Aorta (tissue), 5 donors: ENCODE measurements around the gene CHP1. TPM values are rescaled to one million over a fixed set of nuclear protein-coding genes. Genes with fewer than 3 reads are reported as not detected.
"Not testable (repeated sequence)": the region's sequence is repeated elsewhere in the genome, so short reads cannot be mapped to it uniquely, and the experiment has no call there.

ENCODE experiments used
- ATAC-seq: fragments of 200-7000 bp; cut with Tn5 transposase; one replicate; pipeline ENCODE4 v1.9.1; 2022; ENCODE audit warnings: moderate library complexity; ENCODE audit not compliant: low FRiP score
- DNase-seq, 2 donors: peaks; one replicate each; pipeline ENCODE4 v3.0.0-alpha.2; 2020
- H3K27ac ChIP-seq, 2 donors: one replicate each; pipeline ENCODE4 v1.5.1; 2013; ENCODE audit warnings: low read length in 2 of 2, mild to moderate bottlenecking in 2 of 2, moderate library complexity in 2 of 2, control low read depth in 1 of 2, inconsistent platforms in 1 of 2, low read depth in 1 of 2
- H3K27me3 ChIP-seq, 2 donors: one replicate each; pipeline ENCODE4 v1.6.1; 2013; ENCODE audit warnings: control low read depth in 1 of 2, low read length in 1 of 2, mild to moderate bottlenecking in 1 of 2, moderate library complexity in 1 of 2; ENCODE audit not compliant: insufficient read depth in 2 of 2, control insufficient read depth in 1 of 2
- H3K36me3 ChIP-seq, 2 donors: one replicate each; pipeline ENCODE4 v1.6.1; 2013; ENCODE audit warnings: control low read depth in 1 of 2, low read length in 1 of 2, mild to moderate bottlenecking in 1 of 2; ENCODE audit not compliant: insufficient read depth in 2 of 2, control insufficient read depth in 1 of 2
- H3K4me1 ChIP-seq, 2 donors: one replicate each; pipeline ENCODE4 v1.6.1; 2013; ENCODE audit warnings: low read length in 2 of 2, control low read depth in 1 of 2, mild to moderate bottlenecking in 1 of 2, moderate library complexity in 1 of 2; ENCODE audit not compliant: insufficient read depth in 2 of 2, control insufficient read depth in 1 of 2
- H3K4me3 ChIP-seq, 2 donors: one replicate each; pipeline ENCODE4 v1.5.1; 2013; ENCODE audit warnings: low read length in 2 of 2, control low read depth in 1 of 2, mild to moderate bottlenecking in 1 of 2
- H3K9me3 ChIP-seq: one replicate; pipeline ENCODE4 v1.6.1; 2013; ENCODE audit warnings: mild to moderate bottlenecking, low read length; ENCODE audit not compliant: control insufficient read depth
- WGBS, 2 donors: extraction: QIAGEN DNeasy Blood & Tissue Kit; methylation state at CpG; one replicate each; pipeline ENCODE4 v1.1.7; 2013; 5-methylcytosine and 5-hydroxymethylcytosine counted together
- intact Hi-C, 2 donors: fragments of 100-400 bp; cut with DNase I; formaldehyde crosslinking; loops; one replicate each; pipeline versions ENCODE4 v1.14.2 to v1.15.0; 2022
- polyA plus RNA-seq, 2 donors: library from polyadenylated mRNA; stranded (reverse); fragments of 200-250 nt; gene quantifications; one replicate each; pipeline ENCODE4 v1.2.3, GENCODE V29; 2013
- total RNA-seq, 2 donors: library from RNA; stranded (reverse); fragmentation: NEBNext Ultra II Directional; extraction: Animal tissue kit (Norgen Biotek cat#: 25700); gene quantifications; one replicate each; pipeline ENCODE4 v1.2.1, GENCODE V29; 2021
- donor health status: healthy with polysubstance abuse.
- donor health status: Bipolar disorder and iron deficiency.
- donor health status: DM: no; HTN: no; CAD: no.
- donor health status: DM: no; HTN: no; CAD: no.
- donor health status: DM: yes; HTN: yes; CAD: no.

The CHP1 gene
- total and polyA plus RNA-seq, 4 donors = 28.1 to 60.8 (median 52.6) TPM

- no peaks in the 10 kb centered on the region for H3K27me3 ChIP-seq
- DNase-seq = no peak
- H3K27ac ChIP-seq = no peak overlapping the region
- H3K9me3 ChIP-seq = no peaks in the 10 kb centered on the region
- H3K4me3 ChIP-seq = no peak overlapping the region
- no peak for ATAC-seq
- WGBS, 2 donors = 75 to 79% methylated on average over 1 of the region's 1 CpG
- no peaks in the 10 kb centered on the region for H3K4me1 ChIP-seq
- intact Hi-C loops = no loop called here
- H3K36me3 ChIP-seq = no peaks in the 10 kb centered on the region
Observed at GRCh38 chr15:41292521-41292920, 61.5 kb downstream of the CHP1 start.

GRCh38 chr15:41301139-41301538 lies 70.1 kb downstream of the CHP1 start:
- 96 to 100% methylated on average over 2 of the region's 2 CpGs for WGBS, 2 donors
- not testable (repeated sequence) for H3K36me3 ChIP-seq, H3K4me3 ChIP-seq

GRCh38 chr15:41301587-41301986 lies 70.5 kb downstream of the CHP1 start:
- intact Hi-C loops = no loop called here
- DNase-seq (no peak), ATAC-seq (no peak)
- WGBS, 2 donors = 98 to 100% methylated on average over 1 of the region's 1 CpG
- no peak overlapping the region for H3K4me3 ChIP-seq
- no peaks in the 10 kb centered on the region for H3K9me3 ChIP-seq
- no peak overlapping the region for H3K27ac ChIP-seq
- no peaks in the 10 kb centered on the region for H3K4me1 ChIP-seq
- H3K27me3 ChIP-seq = no peaks in the 10 kb centered on the region
- no peaks in the 10 kb centered on the region for H3K36me3 ChIP-seq

More at GRCh38 chr15:41301139-41301538, 70.1 kb downstream of the CHP1 start:
- H3K27me3 ChIP-seq, H3K4me1 ChIP-seq, H3K9me3 ChIP-seq, intact Hi-C loops, ATAC-seq, DNase-seq, H3K27ac ChIP-seq: not testable (repeated sequence)

- intact Hi-C loops = no loop called here
- WGBS, 2 donors = 92 to 94% methylated on average over 3 of the region's 3 CpGs
- DNase-seq = no peak
- H3K4me3 ChIP-seq = no peak overlapping the region
- no peaks in the 10 kb centered on the region for H3K27me3 ChIP-seq
- H3K36me3 ChIP-seq = no peaks in the 10 kb centered on the region
- no peaks in the 10 kb centered on the region for H3K4me1 ChIP-seq
- H3K27ac ChIP-seq = no peak overlapping the region
- H3K9me3 ChIP-seq = no peaks in the 10 kb centered on the region
- ATAC-seq = no peak
Observed at GRCh38 chr15:41304149-41304770, 73.2 kb downstream of the CHP1 start.

GRCh38 chr15:41307679-41308078 lies 76.6 kb downstream of the CHP1 start:
- DNase-seq (no peak), ATAC-seq (no peak)
- Histone ChIP-seq H3K9me3 (no peaks in the 10 kb centered on the region), H3K27me3 (no peaks in the 10 kb centered on the region), H3K27ac (no peak overlapping the region), H3K4me3 (no peak overlapping the region), H3K4me1 (no peaks in the 10 kb centered on the region), H3K36me3 (peaks cover 0 to 2% of the 10 kb centered on the region in 2 donors)
- intact Hi-C loops = no loop called here
- WGBS, 2 donors = 95 to 96% methylated on average over 5 of the region's 5 CpGs

GRCh38 chr15:41309226-41309905 lies 78.3 kb downstream of the CHP1 start:
- no peaks in the 10 kb centered on the region for H3K27me3 ChIP-seq
- H3K36me3 ChIP-seq = peaks cover 0 to 2% of the 10 kb centered on the region in 2 donors
- H3K4me1 ChIP-seq = no peaks in the 10 kb centered on the region
- ATAC-seq (no peak), DNase-seq (no peak)
- H3K9me3 ChIP-seq = no peaks in the 10 kb centered on the region
- no peak overlapping the region for H3K4me3 ChIP-seq
- H3K27ac ChIP-seq = no peak overlapping the region
- WGBS, 2 donors = 93 to 96% methylated on average over 2 of the region's 2 CpGs
- intact Hi-C loops = no loop called here

- H3K27me3 ChIP-seq, DNase-seq, intact Hi-C loops, H3K27ac ChIP-seq, ATAC-seq, H3K4me1 ChIP-seq, H3K4me3 ChIP-seq, H3K36me3 ChIP-seq, H3K9me3 ChIP-seq: not testable (repeated sequence)
- WGBS, 2 donors = 96 to 99% methylated on average over 23 to 39 of the region's 39 CpGs
Observed at GRCh38 chr15:41320805-41321330, 89.8 kb downstream of the CHP1 start.

- Histone ChIP-seq H3K4me3 (no peak overlapping the region), H3K36me3 (no peaks in the 10 kb centered on the region), H3K27me3 (no peaks in the 10 kb centered on the region), H3K4me1 (no peaks in the 10 kb centered on the region), H3K9me3 (no peaks in the 10 kb centered on the region), H3K27ac (no peak overlapping the region)
- DNase-seq (no peak), ATAC-seq (no peak)
- intact Hi-C loops = no loop called here
- 97 to 98% methylated on average over 1 of the region's 1 CpG for WGBS, 2 donors
Observed at GRCh38 chr15:41323611-41324010, 92.5 kb downstream of the CHP1 start.

- intact Hi-C loops = loop anchor here in 1 of 2 donors (10.0 kb wide), 1 partner anchor 436 kb away; the partner anchor contains the start of gene VPS18
- no peaks in the 10 kb centered on the region for H3K36me3 ChIP-seq
- H3K4me3 ChIP-seq = no peak overlapping the region
- H3K27me3 ChIP-seq = no peaks in the 10 kb centered on the region
- H3K27ac ChIP-seq = no peak overlapping the region
- peaks cover 0 to 6% of the 10 kb centered on the region in 2 donors for H3K4me1 ChIP-seq
- H3K9me3 ChIP-seq = no peaks in the 10 kb centered on the region
- DNase-seq (no peak), ATAC-seq (no peak)
- WGBS, 2 donors = 58 to 63% methylated on average over 6 of the region's 6 CpGs
Observed at GRCh38 chr15:41331281-41331680, 100.2 kb downstream of the CHP1 start.
